ENCODE results near the gene PPP2R2B. TPM values are rescaled to one million over a fixed set of nuclear protein-coding genes. Genes with fewer than 3 reads are reported as not detected.

The PPP2R2B gene
- 0.12 TPM for total RNA-seq
- long read RNA-seq, result 0 reads

DNA sequence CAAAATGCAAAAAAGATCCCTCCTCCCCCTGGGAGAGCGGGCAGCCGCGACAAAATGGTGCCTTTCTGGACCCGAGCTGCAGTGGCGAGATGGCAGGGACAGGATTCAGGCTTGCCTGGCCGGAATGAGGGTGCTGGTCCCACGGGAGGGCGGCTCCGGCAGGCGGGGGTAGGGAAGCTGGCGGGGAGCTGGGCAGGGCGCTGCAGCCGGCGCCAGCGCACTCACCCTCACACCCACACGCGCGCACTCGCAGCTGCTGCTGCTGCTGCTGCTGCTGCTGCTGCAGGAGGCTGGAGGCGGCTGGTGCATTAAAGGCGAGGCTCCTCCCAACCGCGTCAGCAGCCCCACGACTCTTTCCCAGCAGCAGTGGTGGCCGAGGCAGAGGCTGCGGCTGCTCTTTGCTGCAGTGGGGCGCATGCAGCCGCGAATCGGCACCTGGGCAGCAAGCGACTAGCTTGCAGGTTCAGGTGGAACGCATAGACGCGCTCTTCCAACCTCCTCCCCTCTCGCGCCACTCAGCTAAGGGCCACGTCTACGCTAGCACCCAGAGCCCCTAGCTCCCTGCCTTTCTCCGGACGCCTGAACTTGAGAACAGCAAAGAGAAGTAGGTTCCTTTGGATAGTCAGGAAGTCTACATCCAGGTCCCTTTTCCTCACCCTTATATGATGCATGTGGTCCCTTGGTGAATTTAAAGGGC, at the start of gene PPP2R2B:
Gene PPP2R2B (minus strand): TSS at position 282 of the 697 bp plus-strand sequence.
- ATAC-seq, result peak; percentile 57
- intact Hi-C loops (cut with micrococcal nuclease), result no loop called here
- DNase-seq, result peak; percentile 40

- intact Hi-C loops (cut with micrococcal nuclease), result no loop called here
- ATAC-seq (no peak), DNase-seq (no peak)
Observed at GRCh38 chr5:146924132-146924531, 45.6 kb upstream of the PPP2R2B start.

DNA sequence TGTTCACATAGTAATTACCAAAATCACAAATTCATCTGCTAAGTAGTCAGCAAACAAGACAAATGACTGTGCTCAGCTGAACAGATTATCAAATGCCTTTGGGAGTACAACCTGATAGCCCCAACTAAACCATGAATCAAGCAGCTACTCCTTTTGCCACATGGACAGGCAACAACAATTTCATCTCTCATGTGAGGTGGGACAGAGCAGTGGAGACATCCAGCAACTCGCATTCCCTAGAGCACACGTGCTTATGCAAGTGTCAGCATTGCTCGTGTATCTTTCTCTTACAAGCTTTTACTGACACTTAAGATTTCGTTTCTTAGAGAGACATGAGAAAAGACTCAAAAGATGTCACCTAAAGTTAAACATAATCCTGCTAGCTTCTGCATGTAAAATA, 42.7 kb upstream of the PPP2R2B start:
- no peak for DNase-seq
- ATAC-seq, result no peak
- intact Hi-C loops (cut with micrococcal nuclease), result no loop called here

- intact Hi-C loops (cut with micrococcal nuclease), result no loop called here
- ATAC-seq, result no peak
Observed at GRCh38 chr5:146920351-146920881, 41.9 kb upstream of the PPP2R2B start.

DNA sequence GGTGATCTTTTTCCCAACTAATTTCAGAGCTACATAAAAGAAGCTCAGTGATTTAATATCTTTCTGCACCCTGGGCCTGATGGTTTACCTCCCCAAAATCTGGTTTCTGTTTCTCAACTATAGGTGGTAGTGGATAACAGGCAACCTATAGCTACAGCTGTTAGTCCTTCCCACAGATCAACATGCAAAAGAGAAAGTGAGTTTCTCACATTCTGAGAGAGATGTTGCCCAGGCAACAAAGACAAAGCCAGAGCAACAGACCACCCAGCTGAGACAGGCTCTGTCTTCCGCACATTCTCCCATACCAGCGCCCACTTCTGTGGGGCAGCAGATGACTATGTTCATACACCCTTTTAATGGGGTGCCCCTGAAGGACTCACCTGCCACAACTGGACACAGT, 40.7 kb upstream of the PPP2R2B start:
- ATAC-seq, result no peak
- DNase-seq, result no peak
- intact Hi-C loops (cut with micrococcal nuclease), result no loop called here

More at GRCh38 chr5:146920351-146920881, 41.9 kb upstream of the PPP2R2B start:
- DNase-seq, result no peak

DNA sequence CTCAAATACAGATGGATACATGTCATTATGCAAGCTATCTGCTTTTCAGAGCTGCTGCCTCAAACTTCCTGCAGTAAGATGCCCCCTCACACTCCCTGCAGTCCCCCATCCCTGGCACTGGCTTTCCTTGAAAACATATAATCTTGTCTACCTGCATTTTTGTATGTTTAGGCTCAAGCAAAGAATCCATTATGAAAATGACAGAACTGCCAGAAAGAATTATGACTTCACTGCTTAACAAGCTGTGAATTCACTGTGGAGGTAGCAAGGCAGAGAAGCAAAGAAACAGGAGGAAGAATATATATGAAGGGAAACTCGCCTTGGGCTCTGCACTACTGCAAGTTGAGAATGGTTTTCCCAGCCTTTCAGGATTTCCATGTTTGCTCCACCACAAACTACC, 39.4 kb upstream of the PPP2R2B start:
- intact Hi-C loops (cut with micrococcal nuclease), result no loop called here
- DNase-seq (no peak), ATAC-seq (no peak)

DNA sequence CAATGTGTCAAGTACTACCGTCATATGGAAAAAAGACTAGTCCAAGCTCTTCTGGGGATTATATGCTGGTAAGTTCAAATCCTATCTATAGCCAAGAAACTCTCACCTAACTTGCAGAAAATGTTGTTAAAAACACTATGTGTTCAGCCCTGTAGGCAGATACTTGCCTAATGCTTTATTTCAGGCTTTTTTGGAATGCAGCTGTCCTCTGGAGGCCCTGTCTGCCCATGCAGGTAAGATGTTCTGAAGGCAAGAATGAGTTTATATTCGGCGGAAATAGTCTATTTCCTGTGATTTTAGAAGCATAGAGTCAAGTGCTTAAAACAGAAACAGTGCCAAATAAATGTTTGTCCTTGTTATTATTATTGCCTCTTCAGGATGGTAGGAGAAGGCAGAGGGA, 34.3 kb upstream of the PPP2R2B start:
- DNase-seq (no peak), ATAC-seq (no peak)
- intact Hi-C loops (cut with micrococcal nuclease), result no loop called here

DNA sequence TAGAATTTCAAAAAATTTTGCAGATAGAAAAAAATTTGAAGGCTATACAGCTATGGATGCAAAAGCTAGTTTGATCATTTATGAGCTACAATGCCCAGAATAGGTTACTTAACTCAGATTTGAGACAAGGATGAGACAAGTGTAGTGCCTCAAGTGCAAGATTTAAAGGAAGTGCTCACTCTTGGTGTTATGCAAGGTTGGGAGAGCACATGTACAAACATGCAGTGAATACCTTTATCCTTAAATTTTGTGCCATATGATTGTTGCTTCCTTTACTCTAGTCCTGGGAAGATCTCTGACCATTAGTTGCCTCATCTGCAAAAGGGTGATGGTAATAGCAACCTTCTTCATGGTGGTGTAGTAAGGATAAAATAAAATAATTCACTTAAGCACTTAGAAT, 31.7 kb upstream of the PPP2R2B start:
- intact Hi-C loops (cut with micrococcal nuclease), result no loop called here
- ATAC-seq (no peak), DNase-seq (no peak)

GRCh38 chr5:146909255-146910068, 30.9 kb upstream of the PPP2R2B start:
- DNase-seq, result no peak
- ATAC-seq, result no peak
- intact Hi-C loops (cut with micrococcal nuclease), result no loop called here

GRCh38 chr5:146906803-146907202, 28.2 kb upstream of the PPP2R2B start:
- ATAC-seq (no peak), DNase-seq (no peak)
- intact Hi-C loops (cut with micrococcal nuclease), result no loop called here

DNA sequence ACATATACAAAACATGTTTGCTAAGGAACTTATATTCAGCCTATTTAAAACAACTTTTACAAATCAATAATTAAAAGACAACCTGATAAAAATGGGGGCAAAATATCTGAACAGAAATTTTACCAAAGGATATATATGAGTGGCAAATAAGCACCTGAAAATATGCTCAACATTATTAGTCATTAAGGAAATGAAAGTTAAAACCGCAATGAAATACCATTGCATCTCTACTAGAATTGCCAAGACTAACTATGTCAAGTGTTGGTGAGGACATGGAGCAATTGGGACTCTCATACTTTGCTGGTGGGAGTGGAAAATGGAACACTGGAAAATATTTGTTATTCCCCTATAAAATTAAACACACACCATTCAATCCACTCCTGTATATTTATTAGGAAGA, 26.3 kb upstream of the PPP2R2B start:
- DNase-seq, result no peak
- intact Hi-C loops (cut with micrococcal nuclease), result no loop called here
- no peak for ATAC-seq

DNA sequence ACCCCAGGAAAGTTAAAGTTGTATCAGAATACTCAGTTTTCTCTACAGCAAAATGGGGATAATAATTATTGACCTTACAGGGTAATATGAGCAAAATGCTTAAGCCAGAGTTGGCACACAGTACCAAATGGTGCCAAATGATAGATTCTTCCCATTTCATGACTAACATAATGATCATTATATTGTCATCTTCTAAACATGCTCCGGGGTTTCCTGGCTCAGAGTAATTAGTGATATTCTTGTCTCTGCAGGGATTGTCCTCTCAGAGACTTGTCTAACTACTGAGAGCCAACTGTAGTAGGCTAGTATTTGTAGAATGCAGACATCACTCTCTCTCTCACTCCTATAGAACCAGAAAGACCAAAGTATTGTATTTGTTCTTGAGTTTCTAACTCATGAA, 25.2 kb upstream of the PPP2R2B start:
- ATAC-seq (no peak), DNase-seq (no peak)
- intact Hi-C loops (cut with micrococcal nuclease), result no loop called here

DNA sequence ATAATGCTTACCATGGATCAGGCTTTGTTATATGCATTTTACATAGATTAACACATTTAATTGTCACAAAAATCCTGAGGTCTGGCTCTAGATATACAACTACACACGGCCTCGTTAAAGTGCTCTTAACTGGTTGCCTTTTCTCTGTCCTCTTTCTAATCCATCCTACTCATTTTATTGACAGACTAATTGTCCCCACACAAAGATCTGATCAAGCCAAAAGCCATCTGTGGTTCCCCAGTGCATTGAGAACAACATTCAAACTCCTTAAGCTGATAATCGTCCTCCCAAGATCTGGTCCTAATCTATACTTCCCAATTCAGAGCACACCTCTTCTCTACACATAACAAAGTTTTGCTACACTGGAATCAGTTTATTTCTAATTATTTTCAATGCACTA, 23.9 kb upstream of the PPP2R2B start:
- ATAC-seq, result no peak
- DNase-seq, result no peak
- intact Hi-C loops (cut with micrococcal nuclease), result no loop called here

DNA sequence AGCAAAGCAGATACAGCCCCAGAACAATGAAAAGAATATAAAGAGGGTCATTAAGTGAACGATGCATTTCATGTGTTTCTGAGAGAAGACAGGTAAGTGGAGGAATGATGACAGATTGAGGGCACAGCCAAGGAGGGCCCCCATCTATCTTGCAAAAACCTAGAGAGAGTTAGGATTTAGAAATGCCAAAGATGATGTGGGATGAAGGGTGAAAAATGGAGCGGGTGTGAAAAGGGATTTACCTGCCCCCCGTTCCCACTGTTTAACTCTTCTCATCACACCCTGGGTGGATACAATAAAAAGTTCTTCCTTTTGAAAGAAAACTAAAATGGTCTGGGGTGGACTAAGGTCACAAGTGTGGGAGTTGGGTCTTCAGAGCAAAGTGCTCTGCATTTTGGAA, 18.5 kb upstream of the PPP2R2B start:
- ATAC-seq (no peak), DNase-seq (no peak)
- intact Hi-C loops (cut with micrococcal nuclease), result no loop called here

DNA sequence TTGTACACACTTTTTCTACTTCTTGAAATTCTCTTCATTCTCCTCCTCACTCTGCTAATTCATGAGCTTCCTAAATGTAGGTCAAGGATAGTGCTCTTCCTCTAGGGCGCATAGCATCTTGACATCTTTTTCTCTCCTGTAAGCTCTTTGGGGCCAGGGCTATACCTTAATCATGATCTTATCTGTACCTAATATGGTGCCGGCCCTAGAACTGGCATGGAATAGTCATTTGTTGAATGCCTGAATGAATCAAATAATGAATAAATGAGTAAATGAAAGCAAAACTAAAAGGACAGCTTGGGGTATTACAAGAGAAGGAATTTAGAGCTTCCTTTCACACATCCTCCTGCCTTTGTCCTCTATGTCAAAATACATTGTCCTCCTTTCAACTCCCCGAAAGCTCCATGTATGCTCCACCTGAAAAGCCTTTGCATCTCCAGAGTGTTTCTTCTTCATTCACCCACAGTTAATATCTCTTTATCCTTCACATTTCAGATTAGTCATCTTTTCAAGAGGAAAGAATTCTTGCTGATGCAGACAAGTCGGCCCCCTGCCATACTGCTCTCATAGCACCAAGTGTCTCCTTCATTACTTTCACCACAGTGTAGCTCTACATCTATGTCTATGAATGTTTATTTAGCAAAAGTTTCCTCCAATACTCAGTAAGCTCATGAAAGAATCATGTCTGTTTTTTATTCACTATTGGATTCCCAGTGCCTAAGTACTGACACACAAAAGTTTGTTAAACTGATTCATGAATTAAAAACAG, 16.4 kb upstream of the PPP2R2B start:
- DNase-seq, result no peak
- ATAC-seq, result no peak
- intact Hi-C loops (cut with micrococcal nuclease), result no loop called here

DNA sequence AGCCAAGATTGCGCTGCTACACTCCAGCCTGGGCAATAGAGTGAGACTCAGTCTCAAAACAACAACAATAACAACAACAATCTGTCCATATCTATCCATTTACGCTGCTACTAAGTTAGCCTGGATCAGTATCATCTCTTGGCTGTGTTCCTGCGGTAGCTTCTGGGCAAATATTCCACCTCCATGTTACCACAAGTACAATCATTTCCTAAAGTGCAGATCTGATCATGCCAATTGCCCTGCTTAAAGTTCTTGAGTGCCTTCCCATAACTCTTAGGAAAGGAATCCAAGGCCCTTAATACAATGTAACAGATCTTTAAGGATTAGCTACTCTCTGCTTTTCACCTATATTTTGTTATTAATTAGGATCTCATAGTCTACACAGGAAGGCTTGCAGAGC, 15.4 kb upstream of the PPP2R2B start:
- DNase-seq (no peak), ATAC-seq (no peak)
- intact Hi-C loops (cut with micrococcal nuclease), result no loop called here

DNA sequence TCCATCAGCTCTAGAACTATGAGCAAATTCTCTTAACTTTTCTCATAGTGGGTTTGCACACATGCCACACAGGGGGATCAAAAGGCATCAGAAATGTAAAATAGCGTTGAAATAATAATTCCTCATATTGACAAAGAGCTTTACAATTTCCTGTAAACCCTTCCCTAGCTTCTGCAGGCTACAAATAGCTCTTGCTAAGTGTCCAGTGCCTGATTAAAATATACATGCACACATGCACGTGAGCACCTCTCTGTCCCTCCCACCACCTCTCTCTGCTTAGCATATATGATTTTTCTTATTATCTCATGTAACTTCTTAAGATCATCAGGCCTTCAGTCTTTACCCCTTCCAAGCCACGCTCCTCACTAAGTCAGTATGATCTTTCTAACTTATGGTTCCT, 13.7 kb upstream of the PPP2R2B start:
- intact Hi-C loops (cut with micrococcal nuclease), result no loop called here
- no peak for ATAC-seq
- no peak for DNase-seq

DNA sequence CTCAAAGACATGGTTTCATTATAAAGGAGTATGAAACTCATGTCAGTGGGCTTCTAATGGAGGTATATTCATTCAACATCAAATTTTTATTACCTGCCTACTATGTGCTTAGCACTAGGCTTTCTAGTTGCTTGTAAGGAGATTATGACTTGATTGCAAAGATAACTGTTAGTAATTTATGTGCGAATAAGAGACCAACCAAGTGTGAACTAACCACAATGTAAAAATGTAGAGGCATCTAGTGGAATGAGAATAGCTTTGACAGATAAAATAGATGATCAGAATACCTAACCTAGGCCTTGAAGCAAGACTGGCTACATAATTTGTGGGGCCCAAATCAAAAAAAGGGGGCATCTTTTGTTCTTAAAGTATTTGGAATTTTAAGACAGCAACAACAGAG, 13.0 kb upstream of the PPP2R2B start:
- ATAC-seq (no peak), DNase-seq (no peak)
- intact Hi-C loops (cut with micrococcal nuclease), result no loop called here

DNA sequence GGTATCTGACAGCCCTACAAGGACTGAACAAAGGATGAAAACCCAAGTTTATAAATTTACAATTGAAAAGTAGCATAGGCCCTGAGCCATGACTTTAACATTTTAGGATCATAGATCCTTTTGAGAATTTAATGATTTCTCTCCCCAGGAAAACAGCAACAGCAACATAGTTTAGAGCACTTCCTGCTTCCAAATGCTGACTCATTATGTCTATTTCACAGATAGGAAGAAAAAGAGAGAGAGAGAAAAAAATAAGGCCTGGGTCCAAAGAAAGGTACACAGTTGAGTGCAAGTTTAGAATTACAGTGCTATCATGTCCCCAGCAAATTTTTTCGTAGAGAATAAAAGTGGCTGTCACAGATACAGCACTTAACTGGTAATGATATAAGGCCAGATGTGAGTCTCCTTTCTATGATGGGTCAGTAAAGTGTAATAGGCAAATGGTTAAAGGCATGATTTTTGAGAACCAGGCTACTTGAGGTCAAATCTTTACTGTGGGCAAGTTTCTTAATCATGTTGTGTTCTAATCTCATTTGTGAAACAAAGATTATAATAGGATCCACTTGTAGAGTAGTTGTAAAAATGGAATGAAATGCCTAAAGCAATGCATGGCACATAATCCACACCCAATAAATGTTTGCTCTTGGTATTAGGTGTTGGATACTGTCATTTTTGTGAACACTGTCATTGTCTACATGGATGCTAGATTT, 12.3 kb upstream of the PPP2R2B start:
- ATAC-seq (no peak), DNase-seq (no peak)
- intact Hi-C loops (cut with micrococcal nuclease), result no loop called here
